Measurements from ENCODE around the gene YY2.
"Not testable (repeated sequence)": the region's sequence is repeated elsewhere in the genome, so short reads cannot be mapped to it uniquely, and the experiment has no call there.

Gene YY2

DNA sequence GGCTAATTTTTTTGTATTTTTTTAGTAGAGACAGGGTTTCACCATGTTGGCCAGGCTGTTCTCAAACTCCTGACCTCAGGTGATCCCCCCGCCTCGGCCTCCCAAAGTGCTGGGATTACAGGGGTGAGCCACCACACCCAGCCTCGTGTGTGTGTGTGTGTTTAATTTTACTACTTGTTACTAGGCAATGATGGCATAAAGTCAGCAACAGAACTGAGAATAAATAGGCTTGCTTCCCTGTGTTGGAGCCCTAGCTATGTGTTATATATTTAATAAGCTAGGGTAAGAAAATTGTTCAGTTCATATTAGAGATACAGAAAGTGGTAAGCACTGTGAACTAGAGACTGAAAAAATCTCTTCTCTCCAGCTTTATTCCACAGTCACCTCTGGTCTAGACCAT lies 18.4 kb downstream of the YY2 start:
- not testable (repeated sequence) for DNase-seq (ENCODE audit: low read depth)

DNA sequence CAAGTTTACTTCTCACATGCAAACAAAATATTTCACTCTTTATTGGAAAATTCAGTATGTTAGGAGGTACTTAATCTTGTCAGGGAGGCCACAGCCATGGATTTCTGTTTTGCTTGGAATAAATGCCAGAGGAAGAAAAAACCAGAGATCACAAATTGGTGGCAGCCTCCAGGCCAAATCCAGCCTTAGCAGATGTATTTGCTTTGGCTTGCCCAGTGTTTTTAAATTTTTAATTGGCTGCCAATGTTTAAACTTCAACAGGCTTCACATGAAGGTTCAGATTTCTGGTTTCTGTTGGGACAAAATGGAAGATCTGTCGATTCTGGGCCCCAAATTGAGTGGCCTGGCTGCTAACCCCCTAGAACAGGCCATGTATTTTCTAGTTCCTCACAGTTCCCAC lies 19.2 kb downstream of the YY2 start:
- DNase-seq (ENCODE audit: low read depth), result no peak

DNA sequence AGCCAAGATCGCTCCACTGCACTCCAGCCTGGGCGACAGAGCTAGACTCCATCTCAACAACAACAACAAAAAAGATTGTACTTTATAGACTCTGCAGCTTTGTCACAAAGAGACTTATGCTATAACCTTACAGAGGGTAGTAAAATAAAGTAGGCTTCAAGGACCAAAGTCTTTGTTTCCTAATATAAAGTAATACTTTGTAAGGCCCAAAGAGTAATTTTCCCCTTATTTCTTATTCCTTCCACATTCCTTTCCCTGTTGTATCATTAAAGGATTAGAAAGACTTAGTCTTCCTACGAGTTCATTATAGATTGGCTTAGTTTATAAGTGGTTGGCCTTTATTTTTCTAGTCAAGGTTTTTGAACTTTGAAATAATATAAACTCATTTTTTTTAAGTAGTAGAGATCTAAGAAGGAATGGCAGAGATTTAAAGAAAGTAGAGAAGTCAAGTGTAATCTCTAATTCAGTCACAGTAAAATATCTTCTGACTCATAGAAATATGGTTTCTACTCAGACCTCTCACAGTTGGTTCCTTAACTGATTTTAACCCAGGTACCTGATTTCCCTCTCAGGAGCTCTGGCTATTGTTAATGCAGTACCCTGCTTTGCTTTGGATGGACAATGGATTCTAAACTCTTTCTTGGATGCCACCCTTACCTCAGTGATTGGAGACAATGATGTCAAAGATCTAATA lies 26.2 kb downstream of the YY2 start:
- DNase-seq (ENCODE audit: low read depth), result no peak

DNA sequence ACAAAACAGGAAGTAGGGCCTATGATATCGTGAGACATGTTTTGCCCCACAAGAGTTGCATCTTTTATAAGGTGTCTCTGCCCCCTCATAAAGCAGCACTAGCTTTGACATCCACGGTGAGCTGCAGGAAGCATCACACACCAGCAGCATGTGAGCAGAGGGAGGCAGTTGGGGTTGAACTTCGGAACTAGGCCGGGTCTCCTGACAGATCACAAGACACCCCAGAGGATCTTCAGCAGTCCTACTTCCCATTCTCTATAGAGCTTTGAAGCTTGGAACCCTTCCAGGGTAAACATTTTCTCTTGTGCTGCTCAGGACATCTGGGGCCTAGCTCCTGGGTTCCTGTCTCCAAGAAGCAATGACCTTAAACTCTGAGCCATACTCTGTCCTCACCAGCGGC lies 27.5 kb downstream of the YY2 start:
- DNase-seq (ENCODE audit: low read depth), result no peak

DNA sequence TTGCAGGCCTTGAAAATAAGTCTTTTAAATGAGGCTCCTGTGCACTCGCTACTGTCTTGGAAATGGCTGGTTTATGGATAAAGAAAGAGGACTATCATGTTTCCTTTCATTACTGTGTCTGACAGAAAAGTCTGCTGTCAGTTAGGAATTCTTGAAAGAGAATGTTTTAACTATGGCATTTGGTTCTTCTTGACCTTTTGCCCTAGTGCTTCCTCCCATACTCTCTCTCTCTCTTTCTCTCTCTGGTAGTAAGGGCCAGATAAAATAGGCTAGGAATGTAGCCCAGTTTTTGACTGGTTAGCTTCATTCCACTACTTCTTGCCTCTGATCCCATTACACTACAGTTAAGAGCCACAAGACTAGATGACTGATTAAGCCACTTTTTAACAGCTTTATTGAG lies 29.8 kb downstream of the YY2 start:
- no peak for DNase-seq (ENCODE audit: low read depth)

DNA sequence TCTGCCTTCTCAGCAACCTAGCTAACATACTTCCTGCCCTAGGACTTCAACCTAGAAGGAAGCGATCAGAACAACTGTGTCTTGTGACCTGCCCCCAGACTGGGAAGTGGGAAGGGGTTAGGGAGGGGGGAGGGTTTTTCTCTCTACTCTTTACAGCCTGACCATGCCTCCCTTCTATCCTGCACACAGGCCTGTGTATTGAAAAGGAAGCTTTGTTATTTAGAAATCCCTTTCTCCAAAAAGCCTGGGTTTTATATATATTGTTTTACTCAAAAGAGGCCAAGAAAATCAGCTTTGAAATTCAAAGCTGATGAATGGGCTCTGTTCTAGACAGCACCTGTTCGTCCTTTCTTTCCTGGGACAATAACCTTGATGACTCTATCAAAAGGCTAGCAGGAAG lies 49.5 kb downstream of the YY2 start:
- DNase-seq (ENCODE audit: low read depth), result no peak

DNA sequence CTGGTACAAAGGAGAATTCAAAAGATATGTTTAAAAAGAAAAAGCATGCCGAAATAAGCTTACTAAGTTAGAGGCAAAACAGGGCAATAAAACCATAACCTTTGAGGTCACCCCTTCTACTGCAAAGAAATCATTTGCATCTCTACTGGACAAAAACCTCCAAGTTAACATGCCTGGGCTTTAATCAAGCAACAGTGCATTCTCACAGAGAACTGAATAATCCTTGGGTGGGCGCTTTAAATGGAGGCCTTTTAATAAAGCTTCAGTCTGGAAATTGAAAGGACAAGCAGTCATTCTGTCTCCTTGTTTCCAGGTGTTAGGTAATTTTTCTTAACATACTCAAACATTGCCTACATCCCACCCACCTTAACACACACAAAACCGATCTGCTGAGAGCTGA lies 50.2 kb downstream of the YY2 start:
- no peak for DNase-seq (ENCODE audit: low read depth)

DNA sequence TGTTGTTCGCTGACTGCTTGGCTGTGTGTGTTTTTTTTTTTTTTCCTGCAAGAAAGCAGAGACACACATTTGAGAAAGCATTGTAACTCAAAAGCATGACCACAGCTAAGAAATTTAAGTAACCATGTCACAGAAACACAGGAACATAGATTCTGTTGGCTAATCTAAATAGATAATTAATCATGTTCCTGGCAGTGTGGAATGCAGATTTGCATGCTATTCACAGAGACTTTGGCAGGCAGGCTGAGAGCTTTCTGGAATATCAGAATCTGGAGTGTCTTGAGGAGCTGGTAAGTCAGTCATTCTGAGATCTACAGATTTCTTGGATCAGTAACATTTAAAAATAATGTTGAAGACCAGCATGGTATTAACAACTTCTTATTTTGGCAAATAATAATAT lies 51.5 kb downstream of the YY2 start:
- DNase-seq (ENCODE audit: low read depth), result no peak
